GM23338 (cell line): ENCODE measurements around the gene JPH3. TPM values are rescaled to one million over a fixed set of nuclear protein-coding genes. Genes with fewer than 3 reads are reported as not detected.

Experiments
- ATAC-seq: fragments of 200-7000 bp; cut with Tn5 transposase; 3 replicates; pipeline ENCODE4 v1.9.1; 2020
- DNase-seq: peaks from one replicate; pipeline ENCODE4 v3.0.0-alpha.2; 2015; ENCODE audit warnings: low spot score
- H2AFZ ChIP-seq: fragments of 200-600 bp; sonication (generic); 2 replicates; pipeline ENCODE4 v1.8.0; 2016; ENCODE audit warnings: antibody characterized with exemption, mild to moderate bottlenecking, moderate library complexity
- H3F3A ChIP-seq: fragments of 200-600 bp; sonication (generic); replicated peaks from 2 replicates; pipeline ENCODE4 v1.8.0; 2017; ENCODE audit warnings: antibody characterized with exemption, mixed run types, low read depth
- H3K27ac ChIP-seq: fragments of 200-600 bp; sonication (generic); 2 replicates; pipeline ENCODE4 v1.6.1; 2016; ENCODE audit warnings: low read depth
- H3K27me3 ChIP-seq: fragments of 200-600 bp; sonication (generic); 2 replicates; pipeline ENCODE4 v1.8.0; 2016; ENCODE audit warnings: mild to moderate bottlenecking, mixed run types, moderate library complexity; ENCODE audit not compliant: insufficient read depth
- H3K36me3 ChIP-seq: fragments of 200-600 bp; sonication (generic); 2 replicates; pipeline ENCODE4 v1.8.0; 2016; ENCODE audit warnings: mild to moderate bottlenecking; ENCODE audit not compliant: insufficient read depth
- H3K4me1 ChIP-seq: fragments of 200-600 bp; sonication (generic); 2 replicates; pipeline ENCODE4 v1.8.0; 2016; ENCODE audit warnings: mild to moderate bottlenecking, moderate library complexity; ENCODE audit not compliant: insufficient read depth
- H3K4me2 ChIP-seq: fragments of 200-600 bp; sonication (generic); 2 replicates; pipeline ENCODE4 v1.7.1; 2017; ENCODE audit warnings: mixed run types
- H3K4me3 ChIP-seq: fragments of 200-600 bp; sonication (generic); 2 replicates; pipeline ENCODE4 v1.6.1; 2016; ENCODE audit warnings: mixed run types
- H3K79me2 ChIP-seq: fragments of 200-600 bp; sonication (generic); replicated peaks from 2 replicates; pipeline ENCODE4 v1.8.0; 2017; ENCODE audit warnings: mild to moderate bottlenecking; ENCODE audit not compliant: insufficient read depth
- H3K9me2 ChIP-seq: fragments of 200-600 bp; sonication (generic); 2 replicates; pipeline ENCODE4 v1.8.0; 2017; ENCODE audit not compliant: insufficient read depth
- H4K20me1 ChIP-seq: fragments of 200-600 bp; sonication (generic); replicated peaks from 2 replicates; pipeline ENCODE4 v1.8.0; 2017; ENCODE audit warnings: mild to moderate bottlenecking; ENCODE audit not compliant: insufficient read depth
- H3K27ac Mint-ChIP-seq: 2 replicates; pipeline ENCODE4 v1.8.0; 2020; ENCODE audit warnings: inconsistent platforms, mild to moderate bottlenecking, moderate library complexity, mixed read lengths
- H3K27me3 Mint-ChIP-seq: 3 replicates; pipeline ENCODE4 v1.8.0; 2022; ENCODE audit warnings: low read depth, mild to moderate bottlenecking, moderate library complexity, mixed read lengths, inconsistent platforms; ENCODE audit not compliant: insufficient read depth, poor library complexity
- H3K36me3 Mint-ChIP-seq: 3 replicates; pipeline ENCODE4 v1.8.0; 2021; ENCODE audit warnings: low read depth, mild to moderate bottlenecking, inconsistent platforms, moderate library complexity, mixed read lengths
- H3K4me1 Mint-ChIP-seq: 3 replicates; pipeline ENCODE4 v1.8.0; 2020; ENCODE audit warnings: mild to moderate bottlenecking, inconsistent platforms, mixed read lengths
- H3K4me3 Mint-ChIP-seq: 3 replicates; pipeline ENCODE4 v1.8.0; 2021; ENCODE audit warnings: moderate library complexity, mild to moderate bottlenecking, inconsistent platforms, mixed read lengths
- H3K9me3 Mint-ChIP-seq: 3 replicates; pipeline ENCODE4 v1.8.0; 2020; ENCODE audit warnings: moderate library complexity, mild to moderate bottlenecking, inconsistent platforms, mixed read lengths
- CREB1 ChIP-seq: fragments of 250-450 bp; sonication (Bioruptor Pico); IDR thresholded peaks from 2 replicates; pipeline ENCODE4 v1.5.0; 2020; ENCODE audit warnings: low read depth, mild to moderate bottlenecking, moderate library complexity
- EZH2 ChIP-seq: fragments of 200-600 bp; sonication (generic); IDR thresholded peaks from one replicate; pipeline ENCODE4 v1.8.0; 2017; ENCODE audit warnings: antibody characterized with exemption, mild to moderate bottlenecking, low read depth; ENCODE audit not compliant: unreplicated experiment
- JUNB ChIP-seq: IDR thresholded peaks from one replicate; pipeline ENCODE4 v1.6.1; 2016; ENCODE audit warnings: antibody characterized with exemption; ENCODE audit not compliant: unreplicated experiment
- NANOG ChIP-seq: IDR thresholded peaks from 2 replicates; pipeline ENCODE4 v1.6.1; 2016; ENCODE audit warnings: antibody characterized with exemption, borderline replicate concordance
- POLR2AphosphoS5 ChIP-seq: IDR thresholded peaks from 2 replicates; pipeline ENCODE4 v1.6.1; 2016; ENCODE audit warnings: antibody characterized with exemption, low read depth
- STAT1 ChIP-seq: IDR thresholded peaks from one replicate; pipeline ENCODE4 v1.6.1; 2016; ENCODE audit warnings: antibody characterized with exemption; ENCODE audit not compliant: unreplicated experiment
- ZNF114 ChIP-seq: fragments of 250-450 bp; sonication (Bioruptor Pico); IDR thresholded peaks from 2 replicates; pipeline ENCODE4 v1.5.0; 2020; ENCODE audit warnings: mild to moderate bottlenecking, moderate library complexity
- ZNF331 ChIP-seq: fragments of 250-450 bp; sonication (Bioruptor Pico); IDR thresholded peaks from 2 replicates; pipeline ENCODE4 v1.5.0; 2020; ENCODE audit warnings: low read depth, mild to moderate bottlenecking, moderate library complexity
- polyA plus RNA-seq: library from polyadenylated mRNA; unstranded; fragments of >200 nt; fragmentation: Nextera tagmentation; extraction: Ambion mirVana; gene quantifications from 2 replicates; pipeline ENCODE4 v1.2.1, GENCODE V29; 2016
- total RNA-seq: library from RNA; depleted of rRNA; stranded (reverse); fragments of >200 nt; shearing (Covaris generic); gene quantifications from 2 replicates; pipeline ENCODE4 v1.2.3, GENCODE V29; 2014
- TF ChIP-seq, protein P1 (sequence below): IDR thresholded peaks from 2 replicates; pipeline ENCODE4 v1.6.1; 2016; ENCODE audit warnings: antibody characterized with exemption
- TF ChIP-seq, protein P2 (sequence below): IDR thresholded peaks from one replicate; pipeline ENCODE4 v1.6.1; 2018; ENCODE audit warnings: antibody characterized with exemption; ENCODE audit not compliant: unreplicated experiment
- TF ChIP-seq, protein P3 (sequence below), 2 experiments: fragments of 200-600 bp in 1 of 2; sonication (generic) in 1 of 2; conservative IDR thresholded peaks; 2 replicates each; pipeline versions ENCODE4 v1.5.1 to v1.6.1; 2016 to 2017; ENCODE audit warnings: antibody characterized with exemption in 2 of 2, low read depth in 2 of 2, mild to moderate bottlenecking in 2 of 2, moderate library complexity in 1 of 2
- TF ChIP-seq, protein P4 (sequence below): fragments of 250-450 bp; sonication (Bioruptor Pico); IDR thresholded peaks from 2 replicates; pipeline ENCODE4 v1.5.0; 2020; ENCODE audit warnings: mild to moderate bottlenecking, moderate library complexity

Gene JPH3
- total and polyA plus RNA-seq, 2 experiments from 2014 or later: 8.4 to 38.3 TPM

DNA sequence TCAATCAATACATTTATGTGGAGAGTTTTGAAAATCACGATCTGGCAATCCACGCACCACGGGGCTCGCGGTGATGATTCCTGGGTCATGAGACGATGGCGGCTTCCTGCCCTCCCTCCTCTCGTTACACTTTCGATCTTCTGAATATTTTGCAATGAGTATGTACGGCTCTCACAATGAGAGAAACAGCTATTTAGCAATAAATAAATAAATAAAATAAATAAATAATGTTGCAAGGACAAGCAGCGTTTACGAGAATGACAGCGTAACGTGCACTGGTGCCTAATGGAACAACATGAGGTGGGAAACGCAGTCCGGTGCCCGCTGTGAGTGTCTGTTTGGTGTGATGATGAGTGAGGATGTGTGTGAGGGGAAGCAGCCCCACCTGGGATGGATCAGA is 46.7 kb upstream of the JPH3 start:
- peaks cover 6% of the 10 kb centered on the region; the same call in 2 of the 3 replicates for H3K9me3 Mint-ChIP-seq
- H3K9me2 ChIP-seq: no peaks in the 10 kb centered on the region
- peaks cover 9% of the 10 kb centered on the region for H3K27me3 Mint-ChIP-seq
- no peak overlapping the region for H3K27ac ChIP-seq
- no peaks in the 10 kb centered on the region for H3K79me2 ChIP-seq
- no peak overlapping the region for H3K4me2 ChIP-seq
- no peak overlapping the region for H3K27ac Mint-ChIP-seq
- peaks cover 2% of the 10 kb centered on the region; the same call in 2 of the 3 replicates for H3K4me1 Mint-ChIP-seq
- no peak overlapping the region for H3K4me3 Mint-ChIP-seq
- no peaks in the 10 kb centered on the region for H4K20me1 ChIP-seq
- no peaks in the 10 kb centered on the region for H3K4me1 ChIP-seq
- H3K36me3 Mint-ChIP-seq: no peaks in the 10 kb centered on the region
- no peaks in the 10 kb centered on the region for H3K36me3 ChIP-seq
- no peaks in the 10 kb centered on the region for H3F3A ChIP-seq
- ATAC-seq (no peak), DNase-seq (no peak)
- H2AFZ ChIP-seq: no peak overlapping the region
- TF ChIP-seq, protein P1, sequence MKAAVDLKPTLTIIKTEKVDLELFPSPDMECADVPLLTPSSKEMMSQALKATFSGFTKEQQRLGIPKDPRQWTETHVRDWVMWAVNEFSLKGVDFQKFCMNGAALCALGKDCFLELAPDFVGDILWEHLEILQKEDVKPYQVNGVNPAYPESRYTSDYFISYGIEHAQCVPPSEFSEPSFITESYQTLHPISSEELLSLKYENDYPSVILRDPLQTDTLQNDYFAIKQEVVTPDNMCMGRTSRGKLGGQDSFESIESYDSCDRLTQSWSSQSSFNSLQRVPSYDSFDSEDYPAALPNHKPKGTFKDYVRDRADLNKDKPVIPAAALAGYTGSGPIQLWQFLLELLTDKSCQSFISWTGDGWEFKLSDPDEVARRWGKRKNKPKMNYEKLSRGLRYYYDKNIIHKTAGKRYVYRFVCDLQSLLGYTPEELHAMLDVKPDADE: no peak
- no peak for TF ChIP-seq STAT1
- TF ChIP-seq, protein P2, sequence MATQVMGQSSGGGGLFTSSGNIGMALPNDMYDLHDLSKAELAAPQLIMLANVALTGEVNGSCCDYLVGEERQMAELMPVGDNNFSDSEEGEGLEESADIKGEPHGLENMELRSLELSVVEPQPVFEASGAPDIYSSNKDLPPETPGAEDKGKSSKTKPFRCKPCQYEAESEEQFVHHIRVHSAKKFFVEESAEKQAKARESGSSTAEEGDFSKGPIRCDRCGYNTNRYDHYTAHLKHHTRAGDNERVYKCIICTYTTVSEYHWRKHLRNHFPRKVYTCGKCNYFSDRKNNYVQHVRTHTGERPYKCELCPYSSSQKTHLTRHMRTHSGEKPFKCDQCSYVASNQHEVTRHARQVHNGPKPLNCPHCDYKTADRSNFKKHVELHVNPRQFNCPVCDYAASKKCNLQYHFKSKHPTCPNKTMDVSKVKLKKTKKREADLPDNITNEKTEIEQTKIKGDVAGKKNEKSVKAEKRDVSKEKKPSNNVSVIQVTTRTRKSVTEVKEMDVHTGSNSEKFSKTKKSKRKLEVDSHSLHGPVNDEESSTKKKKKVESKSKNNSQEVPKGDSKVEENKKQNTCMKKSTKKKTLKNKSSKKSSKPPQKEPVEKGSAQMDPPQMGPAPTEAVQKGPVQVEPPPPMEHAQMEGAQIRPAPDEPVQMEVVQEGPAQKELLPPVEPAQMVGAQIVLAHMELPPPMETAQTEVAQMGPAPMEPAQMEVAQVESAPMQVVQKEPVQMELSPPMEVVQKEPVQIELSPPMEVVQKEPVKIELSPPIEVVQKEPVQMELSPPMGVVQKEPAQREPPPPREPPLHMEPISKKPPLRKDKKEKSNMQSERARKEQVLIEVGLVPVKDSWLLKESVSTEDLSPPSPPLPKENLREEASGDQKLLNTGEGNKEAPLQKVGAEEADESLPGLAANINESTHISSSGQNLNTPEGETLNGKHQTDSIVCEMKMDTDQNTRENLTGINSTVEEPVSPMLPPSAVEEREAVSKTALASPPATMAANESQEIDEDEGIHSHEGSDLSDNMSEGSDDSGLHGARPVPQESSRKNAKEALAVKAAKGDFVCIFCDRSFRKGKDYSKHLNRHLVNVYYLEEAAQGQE: no peak
- TF ChIP-seq CREB1: no peak
- no peak for TF ChIP-seq ZNF114 (CRISPR knock-in tag)
- TF ChIP-seq, protein P3, sequence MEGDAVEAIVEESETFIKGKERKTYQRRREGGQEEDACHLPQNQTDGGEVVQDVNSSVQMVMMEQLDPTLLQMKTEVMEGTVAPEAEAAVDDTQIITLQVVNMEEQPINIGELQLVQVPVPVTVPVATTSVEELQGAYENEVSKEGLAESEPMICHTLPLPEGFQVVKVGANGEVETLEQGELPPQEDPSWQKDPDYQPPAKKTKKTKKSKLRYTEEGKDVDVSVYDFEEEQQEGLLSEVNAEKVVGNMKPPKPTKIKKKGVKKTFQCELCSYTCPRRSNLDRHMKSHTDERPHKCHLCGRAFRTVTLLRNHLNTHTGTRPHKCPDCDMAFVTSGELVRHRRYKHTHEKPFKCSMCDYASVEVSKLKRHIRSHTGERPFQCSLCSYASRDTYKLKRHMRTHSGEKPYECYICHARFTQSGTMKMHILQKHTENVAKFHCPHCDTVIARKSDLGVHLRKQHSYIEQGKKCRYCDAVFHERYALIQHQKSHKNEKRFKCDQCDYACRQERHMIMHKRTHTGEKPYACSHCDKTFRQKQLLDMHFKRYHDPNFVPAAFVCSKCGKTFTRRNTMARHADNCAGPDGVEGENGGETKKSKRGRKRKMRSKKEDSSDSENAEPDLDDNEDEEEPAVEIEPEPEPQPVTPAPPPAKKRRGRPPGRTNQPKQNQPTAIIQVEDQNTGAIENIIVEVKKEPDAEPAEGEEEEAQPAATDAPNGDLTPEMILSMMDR (conservative IDR thresholded peaks at IDR 0.05; ENCODE audit: low read depth in 2 of 2): no peak
- no peak for TF ChIP-seq POLR2AphosphoS5
- TF ChIP-seq, protein P4, sequence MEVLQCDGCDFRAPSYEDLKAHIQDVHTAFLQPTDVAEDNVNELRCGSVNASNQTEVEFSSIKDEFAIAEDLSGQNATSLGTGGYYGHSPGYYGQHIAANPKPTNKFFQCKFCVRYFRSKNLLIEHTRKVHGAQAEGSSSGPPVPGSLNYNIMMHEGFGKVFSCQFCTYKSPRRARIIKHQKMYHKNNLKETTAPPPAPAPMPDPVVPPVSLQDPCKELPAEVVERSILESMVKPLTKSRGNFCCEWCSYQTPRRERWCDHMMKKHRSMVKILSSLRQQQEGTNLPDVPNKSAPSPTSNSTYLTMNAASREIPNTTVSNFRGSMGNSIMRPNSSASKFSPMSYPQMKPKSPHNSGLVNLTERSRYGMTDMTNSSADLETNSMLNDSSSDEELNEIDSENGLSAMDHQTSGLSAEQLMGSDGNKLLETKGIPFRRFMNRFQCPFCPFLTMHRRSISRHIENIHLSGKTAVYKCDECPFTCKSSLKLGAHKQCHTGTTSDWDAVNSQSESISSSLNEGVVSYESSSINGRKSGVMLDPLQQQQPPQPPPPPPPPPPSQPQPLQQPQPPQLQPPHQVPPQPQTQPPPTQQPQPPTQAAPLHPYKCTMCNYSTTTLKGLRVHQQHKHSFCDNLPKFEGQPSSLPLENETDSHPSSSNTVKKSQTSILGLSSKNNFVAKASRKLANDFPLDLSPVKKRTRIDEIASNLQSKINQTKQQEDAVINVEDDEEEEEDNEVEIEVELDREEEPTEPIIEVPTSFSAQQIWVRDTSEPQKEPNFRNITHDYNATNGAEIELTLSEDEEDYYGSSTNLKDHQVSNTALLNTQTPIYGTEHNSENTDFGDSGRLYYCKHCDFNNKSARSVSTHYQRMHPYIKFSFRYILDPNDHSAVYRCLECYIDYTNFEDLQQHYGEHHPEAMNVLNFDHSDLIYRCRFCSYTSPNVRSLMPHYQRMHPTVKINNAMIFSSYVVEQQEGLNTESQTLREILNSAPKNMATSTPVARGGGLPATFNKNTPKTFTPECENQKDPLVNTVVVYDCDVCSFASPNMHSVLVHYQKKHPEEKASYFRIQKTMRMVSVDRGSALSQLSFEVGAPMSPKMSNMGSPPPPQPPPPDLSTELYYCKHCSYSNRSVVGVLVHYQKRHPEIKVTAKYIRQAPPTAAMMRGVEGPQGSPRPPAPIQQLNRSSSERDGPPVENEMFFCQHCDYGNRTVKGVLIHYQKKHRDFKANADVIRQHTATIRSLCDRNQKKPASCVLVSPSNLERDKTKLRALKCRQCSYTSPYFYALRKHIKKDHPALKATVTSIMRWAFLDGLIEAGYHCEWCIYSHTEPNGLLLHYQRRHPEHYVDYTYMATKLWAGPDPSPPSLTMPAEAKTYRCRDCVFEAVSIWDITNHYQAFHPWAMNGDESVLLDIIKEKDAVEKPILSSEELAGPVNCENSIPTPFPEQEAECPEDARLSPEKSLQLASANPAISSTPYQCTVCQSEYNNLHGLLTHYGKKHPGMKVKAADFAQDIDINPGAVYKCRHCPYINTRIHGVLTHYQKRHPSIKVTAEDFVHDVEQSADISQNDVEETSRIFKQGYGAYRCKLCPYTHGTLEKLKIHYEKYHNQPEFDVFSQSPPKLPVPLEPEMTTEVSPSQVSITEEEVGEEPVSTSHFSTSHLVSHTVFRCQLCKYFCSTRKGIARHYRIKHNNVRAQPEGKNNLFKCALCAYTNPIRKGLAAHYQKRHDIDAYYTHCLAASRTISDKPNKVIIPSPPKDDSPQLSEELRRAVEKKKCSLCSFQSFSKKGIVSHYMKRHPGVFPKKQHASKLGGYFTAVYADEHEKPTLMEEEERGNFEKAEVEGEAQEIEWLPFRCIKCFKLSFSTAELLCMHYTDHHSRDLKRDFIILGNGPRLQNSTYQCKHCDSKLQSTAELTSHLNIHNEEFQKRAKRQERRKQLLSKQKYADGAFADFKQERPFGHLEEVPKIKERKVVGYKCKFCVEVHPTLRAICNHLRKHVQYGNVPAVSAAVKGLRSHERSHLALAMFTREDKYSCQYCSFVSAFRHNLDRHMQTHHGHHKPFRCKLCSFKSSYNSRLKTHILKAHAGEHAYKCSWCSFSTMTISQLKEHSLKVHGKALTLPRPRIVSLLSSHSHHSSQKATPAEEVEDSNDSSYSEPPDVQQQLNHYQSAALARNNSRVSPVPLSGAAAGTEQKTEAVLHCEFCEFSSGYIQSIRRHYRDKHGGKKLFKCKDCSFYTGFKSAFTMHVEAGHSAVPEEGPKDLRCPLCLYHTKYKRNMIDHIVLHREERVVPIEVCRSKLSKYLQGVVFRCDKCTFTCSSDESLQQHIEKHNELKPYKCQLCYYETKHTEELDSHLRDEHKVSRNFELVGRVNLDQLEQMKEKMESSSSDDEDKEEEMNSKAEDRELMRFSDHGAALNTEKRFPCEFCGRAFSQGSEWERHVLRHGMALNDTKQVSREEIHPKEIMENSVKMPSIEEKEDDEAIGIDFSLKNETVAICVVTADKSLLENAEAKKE (CRISPR knock-in tag): no peak
- TF ChIP-seq NANOG: no peak
- no peak for TF ChIP-seq ZNF331 (CRISPR knock-in tag)
- no peak for TF ChIP-seq EZH2
- TF ChIP-seq JUNB: no peak
- H3K4me3 ChIP-seq: no peak overlapping the region
- H3K27me3 ChIP-seq: no peaks in the 10 kb centered on the region
